K562 (cell line): ENCODE measurements around the gene CFAP58. TPM values are rescaled to one million over a fixed set of nuclear protein-coding genes. Genes with fewer than 3 reads are reported as not detected.
A peak's percentile ranks its signal among the peaks of the same experiment; 100 is the strongest.

Experiments
- ATF1 ChIP-seq, 2 experiments: fragments of 450-650 bp in 1 of 2; IDR thresholded peaks; 2 replicates each; pipeline ENCODE4 v1.6.1; 2016; ENCODE audit warnings: missing compliant biosample characterization in 1 of 2, missing genetic modification characterization in 1 of 2
- CBFB ChIP-seq: sonication (generic); formaldehyde crosslinking; IDR thresholded peaks from 2 replicates; pipeline ENCODE4 v1.4.0; 2020; ENCODE audit warnings: mild to moderate bottlenecking, missing genetic modification reagents
- CSDE1 ChIP-seq, 2 experiments: fragments of 450-650 bp; IDR thresholded peaks; 2 replicates each; pipeline ENCODE4 v1.6.1; 2016; ENCODE audit warnings: mild to moderate bottlenecking in 1 of 2
- EP400 ChIP-seq: fragments of 450-650 bp; IDR thresholded peaks from 2 replicates; pipeline ENCODE4 v1.6.1; 2017; ENCODE audit warnings: antibody characterized with exemption, mild to moderate bottlenecking, moderate library complexity
- ERF ChIP-seq: fragments of 450-650 bp; formaldehyde crosslinking; IDR thresholded peaks from 2 replicates; pipeline ENCODE4 v1.4.0; 2020; ENCODE audit warnings: mild to moderate bottlenecking, mixed read lengths
- HDGF ChIP-seq: fragments of 450-650 bp; IDR thresholded peaks from 2 replicates; pipeline ENCODE4 v1.6.1; 2016
- JUND ChIP-seq, 2 experiments: IDR thresholded peaks; 2 replicates in 1 of 2; 3 replicates in 1 of 2; pipeline ENCODE4 v1.6.1; 2011; ENCODE audit warnings: borderline replicate concordance in 2 of 2, low read depth in 2 of 2, low read length in 2 of 2, improper control_type of control experiment in 1 of 2, missing biosample characterization in 1 of 2, missing genetic modification characterization in 1 of 2, missing genetic modification reagents in 1 of 2
- PHF20 ChIP-seq: fragments of 450-650 bp; IDR thresholded peaks from 2 replicates; pipeline ENCODE4 v1.6.1; 2018; ENCODE audit not compliant: partially characterized antibody
- POLR2B ChIP-seq: fragments of 450-650 bp; IDR thresholded peaks from 2 replicates; pipeline ENCODE4 v1.6.1; 2018; ENCODE audit warnings: low read depth; ENCODE audit not compliant: partially characterized antibody
- RBM39 ChIP-seq: fragments of 200-400 bp; formaldehyde crosslinking; optimal IDR thresholded peaks from 2 replicates; pipeline ENCODE3; 2018; ENCODE audit warnings: low read depth, low read length
- RHOXF2B ChIP-seq: fragments of 250-450 bp; sonication (Bioruptor Pico); conservative IDR thresholded peaks from 2 replicates; pipeline ENCODE4 v1.5.1; 2021
- SMAD3 ChIP-seq: fragments of 450-650 bp; formaldehyde crosslinking; conservative IDR thresholded peaks from 2 replicates; pipeline ENCODE4 v1.4.0; 2020; ENCODE audit warnings: mild to moderate bottlenecking
- SMARCA4 ChIP-seq: fragments of 450-650 bp; IDR thresholded peaks from 2 replicates; pipeline ENCODE4 v1.6.1; 2016
- SRSF3 ChIP-seq: fragments of 200-400 bp; formaldehyde crosslinking; IDR thresholded peaks from 2 replicates; pipeline ENCODE4 v1.6.1; 2016; ENCODE audit warnings: mild to moderate bottlenecking, low read length, moderate library complexity; ENCODE audit not compliant: insufficient read depth
- ZC3H11A ChIP-seq: IDR thresholded peaks from 2 replicates; pipeline ENCODE4 v1.6.1; 2012; ENCODE audit warnings: low read depth, low read length, improper control_type of control experiment
- ZNF584 ChIP-seq: fragments of 200-800 bp; sonication (Bioruptor generic); IDR thresholded peaks from 2 replicates; pipeline ENCODE4 v1.6.1; 2016; ENCODE audit warnings: low read depth, mild to moderate bottlenecking, missing genetic modification characterization, missing compliant biosample characterization
- polyA plus RNA-seq, 8 experiments: library from polyadenylated mRNA; depleted of rRNA in 4 of 8; stranded (reverse) in 5 of 8; unstranded in 3 of 8; fragments of >200 nt; fragmentation: Nextera tagmentation in 2 of 8; fragmentation: Illumina TruSeq in 1 of 8; extraction: Ambion mirVana in 2 of 8; extraction: Trizol in 1 of 8; gene quantifications; 2 replicates each; pipeline versions ENCODE4 v1.2.1 to v1.2.3, GENCODE V29; 2011 to 2014; ENCODE audit warnings: inconsistent platforms in 1 of 8, missing spikeins in 1 of 8
- total RNA-seq, 7 experiments: library from RNA; depleted of rRNA in 6 of 7; stranded (reverse); fragments of >200 nt in 6 of 7; fragmentation: Illumina TruSeq in 2 of 7; extraction: Trizol in 2 of 7; gene quantifications; 2 replicates each; pipeline versions ENCODE4 v1.2.1 to v1.2.3, GENCODE V29; 2011 to 2021; ENCODE audit warnings: low replicate concordance in 1 of 7
- TF ChIP-seq, protein P1 (sequence below): sonication (generic); formaldehyde crosslinking; IDR thresholded peaks from 2 replicates; pipeline ENCODE4 v1.8.0; 2022; ENCODE audit warnings: missing genetic modification reagents, mild to moderate bottlenecking, moderate library complexity, borderline replicate concordance
- TF ChIP-seq, protein P2 (sequence below): fragments of 450-650 bp; IDR thresholded peaks from 2 replicates; pipeline ENCODE4 v1.7.1; 2018; ENCODE audit warnings: mild to moderate bottlenecking, low read depth; ENCODE audit not compliant: partially characterized antibody
- TF ChIP-seq, protein P3 (sequence below): fragments of 200-800 bp; sonication (Bioruptor generic); IDR thresholded peaks from 2 replicates; pipeline ENCODE4 v1.6.1; 2016; ENCODE audit warnings: missing genetic modification characterization, missing compliant biosample characterization

CFAP58 gene
- total and polyA plus RNA-seq, 9 of the 15 experiments (the other 6 are each of a cell fraction or from before 2014, with no cell fraction given), result 0.08 to 2.0 (median 0.71) TPM

DNA sequence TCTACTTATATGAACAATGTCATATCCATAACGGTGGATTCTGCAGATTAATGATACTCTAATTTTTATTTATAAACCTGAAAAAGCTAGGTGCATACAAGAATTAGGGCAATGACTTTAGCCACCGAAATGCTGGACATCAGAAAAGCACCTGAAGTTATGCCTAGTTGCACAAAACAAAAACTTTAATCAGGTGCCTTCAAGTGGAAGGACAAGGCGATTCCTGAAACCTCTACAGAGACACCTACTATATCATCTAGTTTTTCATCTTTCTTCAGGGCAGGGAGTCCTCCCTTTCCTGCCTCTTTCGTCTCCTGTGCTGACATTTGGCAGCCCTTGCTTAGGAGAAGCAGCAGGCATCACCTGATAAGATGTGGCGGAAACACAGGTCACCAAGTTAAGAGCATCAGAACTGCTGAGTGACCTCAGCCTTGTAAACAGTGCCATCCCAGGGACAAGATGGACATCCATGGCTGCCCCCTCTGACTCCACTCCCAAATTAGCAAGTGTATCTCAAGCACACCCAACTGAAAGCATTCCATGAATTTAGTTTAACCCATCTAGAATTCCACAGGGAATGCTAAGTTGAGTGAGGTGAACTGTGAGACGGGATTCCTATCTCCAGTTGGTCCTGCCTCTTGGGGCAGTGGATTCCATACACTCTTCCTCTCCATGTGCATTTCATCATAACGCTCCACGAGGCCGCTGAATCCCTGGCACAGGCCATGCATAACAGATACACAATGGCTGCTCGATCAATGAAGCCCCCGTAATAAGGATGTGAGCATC lies 21.2 kb upstream of the CFAP58 start (continued):
- TF ChIP-seq RHOXF2B (CRISPR knock-in tag), result no peak
- TF ChIP-seq, protein P1, sequence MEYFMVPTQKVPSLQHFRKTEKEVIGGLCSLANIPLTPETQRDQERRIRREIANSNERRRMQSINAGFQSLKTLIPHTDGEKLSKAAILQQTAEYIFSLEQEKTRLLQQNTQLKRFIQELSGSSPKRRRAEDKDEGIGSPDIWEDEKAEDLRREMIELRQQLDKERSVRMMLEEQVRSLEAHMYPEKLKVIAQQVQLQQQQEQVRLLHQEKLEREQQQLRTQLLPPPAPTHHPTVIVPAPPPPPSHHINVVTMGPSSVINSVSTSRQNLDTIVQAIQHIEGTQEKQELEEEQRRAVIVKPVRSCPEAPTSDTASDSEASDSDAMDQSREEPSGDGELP, result no peak
- no peak for TF ChIP-seq SRSF3
- TF ChIP-seq SMARCA4, result peak; percentile 53; the same call in 1 of the 2 replicates
- no peak for TF ChIP-seq ATF1 (CRISPR knock-in tag; IDR thresholded peaks at IDR 0.05)
- TF ChIP-seq ATF1 (tag; IDR thresholded peaks at IDR 0.05), result no peak
- peak; percentile 34; the same call in 1 of the 2 replicates for TF ChIP-seq EP400
- peak; percentile 49 for TF ChIP-seq JUND (IDR thresholded peaks at IDR 0.05; ENCODE audit: borderline replicate concordance, low read depth, low read length)
- TF ChIP-seq JUND (tag; IDR thresholded peaks at IDR 0.05; ENCODE audit: borderline replicate concordance, low read depth, low read length), result no peak; the same call in 2 of the 3 replicates
- TF ChIP-seq CSDE1 (IDR thresholded peaks at IDR 0.05), result no peak
- TF ChIP-seq, protein P2, sequence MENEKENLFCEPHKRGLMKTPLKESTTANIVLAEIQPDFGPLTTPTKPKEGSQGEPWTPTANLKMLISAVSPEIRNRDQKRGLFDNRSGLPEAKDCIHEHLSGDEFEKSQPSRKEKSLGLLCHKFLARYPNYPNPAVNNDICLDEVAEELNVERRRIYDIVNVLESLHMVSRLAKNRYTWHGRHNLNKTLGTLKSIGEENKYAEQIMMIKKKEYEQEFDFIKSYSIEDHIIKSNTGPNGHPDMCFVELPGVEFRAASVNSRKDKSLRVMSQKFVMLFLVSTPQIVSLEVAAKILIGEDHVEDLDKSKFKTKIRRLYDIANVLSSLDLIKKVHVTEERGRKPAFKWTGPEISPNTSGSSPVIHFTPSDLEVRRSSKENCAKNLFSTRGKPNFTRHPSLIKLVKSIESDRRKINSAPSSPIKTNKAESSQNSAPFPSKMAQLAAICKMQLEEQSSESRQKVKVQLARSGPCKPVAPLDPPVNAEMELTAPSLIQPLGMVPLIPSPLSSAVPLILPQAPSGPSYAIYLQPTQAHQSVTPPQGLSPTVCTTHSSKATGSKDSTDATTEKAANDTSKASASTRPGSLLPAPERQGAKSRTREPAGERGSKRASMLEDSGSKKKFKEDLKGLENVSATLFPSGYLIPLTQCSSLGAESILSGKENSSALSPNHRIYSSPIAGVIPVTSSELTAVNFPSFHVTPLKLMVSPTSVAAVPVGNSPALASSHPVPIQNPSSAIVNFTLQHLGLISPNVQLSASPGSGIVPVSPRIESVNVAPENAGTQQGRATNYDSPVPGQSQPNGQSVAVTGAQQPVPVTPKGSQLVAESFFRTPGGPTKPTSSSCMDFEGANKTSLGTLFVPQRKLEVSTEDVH, result no peak
- TF ChIP-seq SMAD3 (CRISPR knock-in tag), result no peak
- TF ChIP-seq, protein P3, sequence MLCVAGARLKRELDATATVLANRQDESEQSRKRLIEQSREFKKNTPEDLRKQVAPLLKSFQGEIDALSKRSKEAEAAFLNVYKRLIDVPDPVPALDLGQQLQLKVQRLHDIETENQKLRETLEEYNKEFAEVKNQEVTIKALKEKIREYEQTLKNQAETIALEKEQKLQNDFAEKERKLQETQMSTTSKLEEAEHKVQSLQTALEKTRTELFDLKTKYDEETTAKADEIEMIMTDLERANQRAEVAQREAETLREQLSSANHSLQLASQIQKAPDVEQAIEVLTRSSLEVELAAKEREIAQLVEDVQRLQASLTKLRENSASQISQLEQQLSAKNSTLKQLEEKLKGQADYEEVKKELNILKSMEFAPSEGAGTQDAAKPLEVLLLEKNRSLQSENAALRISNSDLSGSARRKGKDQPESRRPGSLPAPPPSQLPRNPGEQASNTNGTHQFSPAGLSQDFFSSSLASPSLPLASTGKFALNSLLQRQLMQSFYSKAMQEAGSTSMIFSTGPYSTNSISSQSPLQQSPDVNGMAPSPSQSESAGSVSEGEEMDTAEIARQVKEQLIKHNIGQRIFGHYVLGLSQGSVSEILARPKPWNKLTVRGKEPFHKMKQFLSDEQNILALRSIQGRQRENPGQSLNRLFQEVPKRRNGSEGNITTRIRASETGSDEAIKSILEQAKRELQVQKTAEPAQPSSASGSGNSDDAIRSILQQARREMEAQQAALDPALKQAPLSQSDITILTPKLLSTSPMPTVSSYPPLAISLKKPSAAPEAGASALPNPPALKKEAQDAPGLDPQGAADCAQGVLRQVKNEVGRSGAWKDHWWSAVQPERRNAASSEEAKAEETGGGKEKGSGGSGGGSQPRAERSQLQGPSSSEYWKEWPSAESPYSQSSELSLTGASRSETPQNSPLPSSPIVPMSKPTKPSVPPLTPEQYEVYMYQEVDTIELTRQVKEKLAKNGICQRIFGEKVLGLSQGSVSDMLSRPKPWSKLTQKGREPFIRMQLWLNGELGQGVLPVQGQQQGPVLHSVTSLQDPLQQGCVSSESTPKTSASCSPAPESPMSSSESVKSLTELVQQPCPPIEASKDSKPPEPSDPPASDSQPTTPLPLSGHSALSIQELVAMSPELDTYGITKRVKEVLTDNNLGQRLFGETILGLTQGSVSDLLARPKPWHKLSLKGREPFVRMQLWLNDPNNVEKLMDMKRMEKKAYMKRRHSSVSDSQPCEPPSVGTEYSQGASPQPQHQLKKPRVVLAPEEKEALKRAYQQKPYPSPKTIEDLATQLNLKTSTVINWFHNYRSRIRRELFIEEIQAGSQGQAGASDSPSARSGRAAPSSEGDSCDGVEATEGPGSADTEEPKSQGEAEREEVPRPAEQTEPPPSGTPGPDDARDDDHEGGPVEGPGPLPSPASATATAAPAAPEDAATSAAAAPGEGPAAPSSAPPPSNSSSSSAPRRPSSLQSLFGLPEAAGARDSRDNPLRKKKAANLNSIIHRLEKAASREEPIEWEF (CRISPR knock-in tag), result no peak
- TF ChIP-seq RBM39, result no peak
- TF ChIP-seq ZNF584 (CRISPR knock-in tag), result no peak
- no peak for TF ChIP-seq PHF20
- no peak for TF ChIP-seq HDGF
- no peak for TF ChIP-seq ERF (CRISPR knock-in tag)
- TF ChIP-seq ZC3H11A, result no peak
- TF ChIP-seq POLR2B, result no peak
- TF ChIP-seq CBFB (CRISPR knock-in tag), result no peak
